ENCODE results near the gene USP7.

- TF ChIP-seq CTCF (conservative IDR thresholded peaks at IDR 0.05 in 1 of 2, IDR thresholded peaks at IDR 0.05 in 1 of 2; ENCODE audit: extremely low read depth in 1 of 2, insufficient read depth in 1 of 2, low read depth in 1 of 2, low read length in 2 of 2) (no peak), EZH2 (IDR thresholded peaks at IDR 0.05; ENCODE audit: borderline replicate concordance, low read length) (no peak)
Observed at GRCh38 chr16:8962393-8963009, 1.2 kb downstream of the USP7 start.
